T-helper 2 cell treated with Interferon-gamma antibody and Interleukin-4, amounts not matched to agents 5 μg/mL and 100 μg/mL, for 36 hours (primary cell): ENCODE measurements around the gene PIP4K2B.

ENCODE experiments used
- DNase-seq: peaks from one replicate; pipeline ENCODE4 v3.0.0; 2021; ENCODE audit warnings: low spot score
- H3K27ac Mint-ChIP-seq: one replicate; pipeline ENCODE4 v1.8.0; 2021; ENCODE audit warnings: mild to moderate bottlenecking, mixed read lengths
- H3K27me3 Mint-ChIP-seq: one replicate; pipeline ENCODE4 v1.8.0; 2021; ENCODE audit warnings: low read depth, mixed read lengths
- H3K36me3 Mint-ChIP-seq: one replicate; pipeline ENCODE4 v1.8.0; 2021; ENCODE audit warnings: low read depth, mixed read lengths
- H3K4me1 Mint-ChIP-seq: one replicate; pipeline ENCODE4 v1.8.0; 2021; ENCODE audit warnings: low read depth, mixed read lengths
- H3K4me3 Mint-ChIP-seq: one replicate; pipeline ENCODE4 v1.8.0; 2022; ENCODE audit warnings: mild to moderate bottlenecking, moderate library complexity, mixed read lengths
- H3K9me3 Mint-ChIP-seq: one replicate; pipeline ENCODE4 v1.8.0; 2021; ENCODE audit warnings: mixed read lengths

PIP4K2B gene

GRCh38 chr17:38746004-38746848 is 53.1 kb downstream of the PIP4K2B start:
- H3K27me3 Mint-ChIP-seq = peaks cover 39% of the 10 kb centered on the region
- H3K36me3 Mint-ChIP-seq = no peaks in the 10 kb centered on the region
- H3K9me3 Mint-ChIP-seq = no peaks in the 10 kb centered on the region
- no peak for DNase-seq
- peak overlapping the region; percentile 74 for H3K4me3 Mint-ChIP-seq
- peaks cover 33% of the 10 kb centered on the region for H3K4me1 Mint-ChIP-seq
- peak overlapping the region; percentile 56 for H3K27ac Mint-ChIP-seq

- Mint-ChIP-seq H3K27ac (no peak overlapping the region), H3K4me1 (peaks cover 27% of the 10 kb centered on the region), H3K9me3 (no peaks in the 10 kb centered on the region), H3K27me3 (peaks cover 32% of the 10 kb centered on the region), H3K4me3 (peak overlapping the region; percentile 74), H3K36me3 (no peaks in the 10 kb centered on the region)
- no peak for DNase-seq
Measured at GRCh38 chr17:38745545-38745944, 53.8 kb downstream of the PIP4K2B start.

- H3K9me3 Mint-ChIP-seq = no peaks in the 10 kb centered on the region
- no peak for DNase-seq
- peaks cover 21% of the 10 kb centered on the region for H3K27me3 Mint-ChIP-seq
- no peak overlapping the region for H3K4me3 Mint-ChIP-seq
- H3K27ac Mint-ChIP-seq = no peak overlapping the region
- peaks cover 21% of the 10 kb centered on the region for H3K4me1 Mint-ChIP-seq
- H3K36me3 Mint-ChIP-seq = no peaks in the 10 kb centered on the region
Measured at GRCh38 chr17:38743556-38744171, 55.7 kb downstream of the PIP4K2B start.

GRCh38 chr17:38742411-38743308 is 56.7 kb downstream of the PIP4K2B start:
- no peaks in the 10 kb centered on the region for H3K9me3 Mint-ChIP-seq
- H3K4me1 Mint-ChIP-seq = peaks cover 23% of the 10 kb centered on the region
- peak overlapping the region; percentile 7 for H3K4me3 Mint-ChIP-seq
- peaks cover 19% of the 10 kb centered on the region for H3K27me3 Mint-ChIP-seq
- H3K27ac Mint-ChIP-seq = peak overlapping the region; percentile 1
- DNase-seq = no peak
- H3K36me3 Mint-ChIP-seq = no peaks in the 10 kb centered on the region

GRCh38 chr17:38741921-38742410 is 57.4 kb downstream of the PIP4K2B start:
- Mint-ChIP-seq H3K4me3 (no peak overlapping the region), H3K36me3 (no peaks in the 10 kb centered on the region), H3K27me3 (peaks cover 19% of the 10 kb centered on the region), H3K27ac (peak overlapping the region; percentile 32), H3K9me3 (no peaks in the 10 kb centered on the region), H3K4me1 (peaks cover 23% of the 10 kb centered on the region)
- no peak for DNase-seq

GRCh38 chr17:38741461-38741860 is 57.9 kb downstream of the PIP4K2B start:
- H3K4me3 Mint-ChIP-seq = no peak overlapping the region
- no peak for DNase-seq
- H3K27me3 Mint-ChIP-seq = peaks cover 14% of the 10 kb centered on the region
- H3K4me1 Mint-ChIP-seq = peaks cover 19% of the 10 kb centered on the region
- no peaks in the 10 kb centered on the region for H3K36me3 Mint-ChIP-seq
- H3K27ac Mint-ChIP-seq = no peak overlapping the region
- no peaks in the 10 kb centered on the region for H3K9me3 Mint-ChIP-seq

GRCh38 chr17:38740806-38741205 is 58.5 kb downstream of the PIP4K2B start:
- Mint-ChIP-seq H3K9me3 (no peaks in the 10 kb centered on the region), H3K27ac (no peak overlapping the region), H3K4me3 (no peak overlapping the region), H3K4me1 (peaks cover 13% of the 10 kb centered on the region), H3K36me3 (no peaks in the 10 kb centered on the region), H3K27me3 (peaks cover 8% of the 10 kb centered on the region)
- DNase-seq = no peak

- H3K4me1 Mint-ChIP-seq = peaks cover 11% of the 10 kb centered on the region
- H3K27ac Mint-ChIP-seq = no peak overlapping the region
- no peak overlapping the region for H3K4me3 Mint-ChIP-seq
- no peak for DNase-seq
- H3K9me3 Mint-ChIP-seq = no peaks in the 10 kb centered on the region
- H3K36me3 Mint-ChIP-seq = no peaks in the 10 kb centered on the region
- H3K27me3 Mint-ChIP-seq = peaks cover 4% of the 10 kb centered on the region
Measured at GRCh38 chr17:38740044-38740443, 59.3 kb downstream of the PIP4K2B start.

GRCh38 chr17:38739305-38739704 is 60.1 kb downstream of the PIP4K2B start:
- Mint-ChIP-seq H3K4me3 (no peak overlapping the region), H3K9me3 (no peaks in the 10 kb centered on the region), H3K27me3 (no peaks in the 10 kb centered on the region), H3K27ac (no peak overlapping the region), H3K36me3 (peaks cover 2% of the 10 kb centered on the region), H3K4me1 (peaks cover 14% of the 10 kb centered on the region)
- no peak for DNase-seq

GRCh38 chr17:38738686-38739085 is 60.7 kb downstream of the PIP4K2B start:
- Mint-ChIP-seq H3K27ac (no peak overlapping the region), H3K4me1 (peaks cover 17% of the 10 kb centered on the region), H3K9me3 (no peaks in the 10 kb centered on the region), H3K36me3 (peaks cover 2% of the 10 kb centered on the region), H3K4me3 (no peak overlapping the region), H3K27me3 (no peaks in the 10 kb centered on the region)
- no peak for DNase-seq

GRCh38 chr17:38738007-38738662 is 61.2 kb downstream of the PIP4K2B start:
- no peak overlapping the region for H3K4me3 Mint-ChIP-seq
- H3K27me3 Mint-ChIP-seq = no peaks in the 10 kb centered on the region
- H3K9me3 Mint-ChIP-seq = no peaks in the 10 kb centered on the region
- H3K4me1 Mint-ChIP-seq = peaks cover 20% of the 10 kb centered on the region
- H3K36me3 Mint-ChIP-seq = peaks cover 5% of the 10 kb centered on the region
- H3K27ac Mint-ChIP-seq = no peak overlapping the region
- DNase-seq = no peak

- H3K4me3 Mint-ChIP-seq = no peak overlapping the region
- peaks cover 15% of the 10 kb centered on the region for H3K36me3 Mint-ChIP-seq
- no peak for DNase-seq
- H3K27me3 Mint-ChIP-seq = no peaks in the 10 kb centered on the region
- H3K27ac Mint-ChIP-seq = no peak overlapping the region
- no peaks in the 10 kb centered on the region for H3K9me3 Mint-ChIP-seq
- peaks cover 29% of the 10 kb centered on the region for H3K4me1 Mint-ChIP-seq
Measured at GRCh38 chr17:38735161-38735997, 64.0 kb downstream of the PIP4K2B start.
